Mucosa of descending colon (tissue), 3 donors: ENCODE measurements around the gene NR2F6. TPM values are rescaled to one million over a fixed set of nuclear protein-coding genes. Genes with fewer than 3 reads are reported as not detected.
"Not testable (repeated sequence)": the region's sequence is repeated elsewhere in the genome, so short reads cannot be mapped to it uniquely, and the experiment has no call there.

ENCODE experiments used
- ATAC-seq: fragments of 200-7000 bp; cut with Tn5 transposase; one replicate; pipeline ENCODE4 v1.9.1; 2020; ENCODE audit warnings: mild to moderate bottlenecking, moderate library complexity
- DNase-seq, 3 donors: peaks; one replicate each; pipeline ENCODE4 v3.0.0-alpha.2; 2020
- H3K36me3 ChIP-seq: fragments of 200-600 bp; one replicate; pipeline ENCODE4 v1.8.0; 2021; ENCODE audit warnings: low read depth, mild to moderate bottlenecking
- H3K4me1 ChIP-seq: fragments of 200-600 bp; one replicate; pipeline ENCODE4 v1.8.0; 2021; ENCODE audit warnings: low read depth, mild to moderate bottlenecking
- H3K4me3 ChIP-seq: fragments of 200-600 bp; one replicate; pipeline ENCODE4 v1.8.0; 2021; ENCODE audit warnings: mild to moderate bottlenecking
- H3K9me3 ChIP-seq: fragments of 200-600 bp; one replicate; pipeline ENCODE4 v1.8.0; 2021; ENCODE audit warnings: mild to moderate bottlenecking
- CTCF ChIP-seq: fragments of 200-600 bp; IDR thresholded peaks from one replicate; pipeline ENCODE4 v1.8.0; 2022; ENCODE audit warnings: antibody characterized with exemption, mild to moderate bottlenecking
- intact Hi-C, 2 donors: fragments of 100-400 bp; cut with DNase I in 1 of 2; cut with micrococcal nuclease in 1 of 2; formaldehyde crosslinking; loops; one replicate each; pipeline versions ENCODE4 v1.11.0 to v1.11.1; 2022; cut with DNase I, micrococcal nuclease
- total RNA-seq, 3 donors: library from RNA; stranded (reverse); fragmentation: NEBNext Ultra II Directional in 2 of 3; extraction: Animal tissue kit (Norgen Biotek cat#: 25700) in 2 of 3; gene quantifications; one replicate each; pipeline versions ENCODE4 v1.2.1 to v1.2.4, GENCODE V29; 2021 to 2023
- donor health status: DM: no; HTN: no; CAD: no; lungs with moderate emphysema.
- donor health status: DM: no; HTN: no; CAD: no.
- donor health status: DM: no; HTN: yes; CAD: no.

Gene NR2F6
- total RNA-seq, 3 donors from 2014 or later: 103 to 157 (median 140) TPM

GRCh38 chr19:17196610-17197009 lies 49.1 kb downstream of the NR2F6 start:
- DNase-seq: no peak
- Histone ChIP-seq H3K36me3 (peaks cover 7% of the 10 kb centered on the region), H3K9me3 (no peaks in the 10 kb centered on the region), H3K4me1 (no peaks in the 10 kb centered on the region), H3K4me3 (no peak overlapping the region)
- TF ChIP-seq CTCF: no peak
- intact Hi-C loops: loop anchor here in 1 of 2 donors (10.0 kb wide), 1 partner anchor 52 kb away; no protein-coding TSS in a partner anchor
- no peak for ATAC-seq

- no peak for DNase-seq
- H3K4me3 ChIP-seq: no peak overlapping the region
- peaks cover 14% of the 10 kb centered on the region for H3K36me3 ChIP-seq
- no peaks in the 10 kb centered on the region for H3K4me1 ChIP-seq
- ATAC-seq: no peak
- no peak for TF ChIP-seq CTCF
- intact Hi-C loops: loop anchor here in 1 of 2 donors (10.0 kb wide), 1 partner anchor 50 kb away; no protein-coding TSS in a partner anchor
- H3K9me3 ChIP-seq: no peaks in the 10 kb centered on the region
Observed at GRCh38 chr19:17195106-17195505, 50.6 kb downstream of the NR2F6 start.

GRCh38 chr19:17194608-17195007 lies 51.1 kb downstream of the NR2F6 start:
- no peak for TF ChIP-seq CTCF
- ATAC-seq: no peak
- Histone ChIP-seq H3K9me3 (no peaks in the 10 kb centered on the region), H3K4me1 (no peaks in the 10 kb centered on the region), H3K4me3 (no peak overlapping the region), H3K36me3 (peaks cover 14% of the 10 kb centered on the region)
- intact Hi-C loops: loop anchor here in 1 of 2 donors (10.0 kb wide), 1 partner anchor 50 kb away; no protein-coding TSS in a partner anchor
- no peak for DNase-seq

GRCh38 chr19:17192751-17193150 lies 53.0 kb downstream of the NR2F6 start:
- ATAC-seq (no peak), DNase-seq (no peak)
- H3K9me3 ChIP-seq: no peaks in the 10 kb centered on the region
- TF ChIP-seq CTCF: no peak
- H3K4me3 ChIP-seq: no peak overlapping the region
- H3K4me1 ChIP-seq: no peaks in the 10 kb centered on the region
- H3K36me3 ChIP-seq: peaks cover 14% of the 10 kb centered on the region
- intact Hi-C loops: loop anchor here in 1 of 2 donors (10.0 kb wide), 1 partner anchor 48 kb away; no protein-coding TSS in a partner anchor

GRCh38 chr19:17191736-17192135 lies 54.0 kb downstream of the NR2F6 start:
- H3K9me3 ChIP-seq, DNase-seq, H3K4me1 ChIP-seq, ATAC-seq, H3K4me3 ChIP-seq: not testable (repeated sequence)
- H3K36me3 ChIP-seq: peaks cover 14% of the 10 kb centered on the region
- intact Hi-C loops: loop anchor here in 1 of 2 donors (10.0 kb wide), 1 partner anchor 47 kb away; no protein-coding TSS in a partner anchor

GRCh38 chr19:17185590-17185989 lies 60.1 kb downstream of the NR2F6 start:
- intact Hi-C loops: no loop called here
- DNase-seq: no peak
- H3K9me3 ChIP-seq: no peaks in the 10 kb centered on the region
- H3K36me3 ChIP-seq: no peaks in the 10 kb centered on the region
- no peak for ATAC-seq
- TF ChIP-seq CTCF: no peak
- H3K4me3 ChIP-seq: no peak overlapping the region
- no peaks in the 10 kb centered on the region for H3K4me1 ChIP-seq
